ENCODE results near the gene PRKCA.

DNA sequence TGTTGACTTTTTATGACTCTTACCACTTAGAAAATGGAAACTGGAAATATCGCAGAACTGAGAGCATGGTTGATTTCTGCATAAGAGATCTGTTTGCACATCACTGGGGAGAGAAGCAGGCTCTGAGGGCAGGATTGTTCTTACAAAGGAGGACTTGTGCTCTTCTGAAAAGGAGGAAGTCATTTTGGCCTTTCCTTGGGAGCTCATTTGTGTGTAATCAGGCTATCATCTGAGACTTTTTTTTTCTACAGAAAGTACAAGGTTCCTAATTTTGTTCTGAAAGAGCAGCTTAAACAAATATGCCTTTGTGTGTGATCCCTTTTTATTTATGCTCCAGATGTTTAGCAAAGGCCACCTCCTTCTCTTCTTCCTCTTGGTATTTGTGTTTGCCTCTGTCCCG is 386.8 kb downstream of the PRKCA start:
- TF ChIP-seq NR4A1 (CRISPR knock-in tag; IDR thresholded peaks at IDR 0.05) (no peak), NR4A1 (tag; IDR thresholded peaks at IDR 0.05) (no peak), ZEB2 (IDR thresholded peaks at IDR 0.05) (no peak), RCOR1 (IDR thresholded peaks at IDR 0.05; ENCODE audit: borderline replicate concordance in 1 of 2, low read depth in 2 of 2, low read length in 2 of 2) (no peak), KHSRP (IDR thresholded peaks at IDR 0.05) (no peak), SMC3 (conservative IDR thresholded peaks at IDR 0.05; ENCODE audit: insufficient read depth, low read depth, low read length) (no peak), FOXK2 (conservative IDR thresholded peaks at IDR 0.05 in 1 of 2, IDR thresholded peaks at IDR 0.05 in 1 of 2; ENCODE audit: low read depth in 2 of 2) (no peak)
- TF ChIP-seq, protein P1, sequence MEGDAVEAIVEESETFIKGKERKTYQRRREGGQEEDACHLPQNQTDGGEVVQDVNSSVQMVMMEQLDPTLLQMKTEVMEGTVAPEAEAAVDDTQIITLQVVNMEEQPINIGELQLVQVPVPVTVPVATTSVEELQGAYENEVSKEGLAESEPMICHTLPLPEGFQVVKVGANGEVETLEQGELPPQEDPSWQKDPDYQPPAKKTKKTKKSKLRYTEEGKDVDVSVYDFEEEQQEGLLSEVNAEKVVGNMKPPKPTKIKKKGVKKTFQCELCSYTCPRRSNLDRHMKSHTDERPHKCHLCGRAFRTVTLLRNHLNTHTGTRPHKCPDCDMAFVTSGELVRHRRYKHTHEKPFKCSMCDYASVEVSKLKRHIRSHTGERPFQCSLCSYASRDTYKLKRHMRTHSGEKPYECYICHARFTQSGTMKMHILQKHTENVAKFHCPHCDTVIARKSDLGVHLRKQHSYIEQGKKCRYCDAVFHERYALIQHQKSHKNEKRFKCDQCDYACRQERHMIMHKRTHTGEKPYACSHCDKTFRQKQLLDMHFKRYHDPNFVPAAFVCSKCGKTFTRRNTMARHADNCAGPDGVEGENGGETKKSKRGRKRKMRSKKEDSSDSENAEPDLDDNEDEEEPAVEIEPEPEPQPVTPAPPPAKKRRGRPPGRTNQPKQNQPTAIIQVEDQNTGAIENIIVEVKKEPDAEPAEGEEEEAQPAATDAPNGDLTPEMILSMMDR (IDR thresholded peaks at IDR 0.05 in 2 of 3, conservative IDR thresholded peaks at IDR 0.05 in 1 of 3; ENCODE audit: insufficient read depth in 2 of 3, low read depth in 1 of 3, low read length in 3 of 3) = no peak

Data from K562 (cell line).